D341Med (cell line): ENCODE measurements around the gene LGALSL.

Experiments
- DNase-seq: peaks from one replicate; pipeline ENCODE4 v3.0.0; 2012; ENCODE audit warnings: low spot score

Gene LGALSL

GRCh38 chr2:64453770-64454385 is at the start of gene LGALSL:
Gene LGALSL (plus strand): TSS chr2:64454162. CDS start chr2:64454546, 384 bp downstream.
- DNase-seq = no peak

- DNase-seq = peak; percentile 1
Measured at GRCh38 chr2:64404743-64405142, 49.2 kb upstream of the LGALSL start.

DNA sequence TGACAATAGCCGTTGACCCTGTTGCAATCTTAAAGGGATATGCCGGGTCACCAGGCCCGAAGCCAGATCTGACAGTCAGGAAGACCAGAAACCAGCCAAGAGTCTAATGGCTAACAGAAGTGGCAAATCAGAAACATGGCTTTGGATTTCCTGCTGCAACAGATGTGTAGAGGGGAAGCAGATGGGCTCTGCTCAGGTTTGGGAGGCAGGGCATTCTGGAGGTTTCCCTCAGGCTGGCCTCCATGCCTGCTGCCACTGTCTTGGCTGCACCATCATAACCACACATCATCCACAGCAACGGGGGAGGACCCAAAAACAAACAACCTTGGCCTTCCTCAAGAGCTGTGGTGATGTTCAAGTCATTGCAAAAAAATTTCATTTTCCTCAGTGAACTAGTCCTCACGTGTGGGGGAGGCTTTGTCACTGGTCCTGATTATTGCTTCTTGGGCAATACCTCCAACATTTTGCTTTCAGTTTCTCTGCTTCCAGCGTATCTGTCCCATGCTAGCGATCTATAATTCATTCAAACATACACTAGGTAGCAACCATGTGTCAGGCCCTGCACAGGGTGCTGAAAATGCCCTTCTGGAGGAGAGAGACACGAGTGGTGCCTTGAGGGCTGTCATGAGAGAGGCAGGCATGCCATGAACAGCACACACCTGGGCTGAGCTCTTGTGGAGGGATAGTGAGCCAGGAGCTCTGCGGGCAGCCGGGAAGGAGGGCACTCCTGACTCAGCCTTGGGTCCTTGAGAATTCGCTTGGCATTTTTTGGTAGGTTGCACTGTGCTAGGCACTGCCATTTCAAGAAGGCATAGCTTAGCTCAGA is 48.2 kb upstream of the LGALSL start:
- peak; percentile 8 for DNase-seq

GRCh38 chr2:64406407-64406774 is 47.6 kb upstream of the LGALSL start:
- DNase-seq = no peak

DNA sequence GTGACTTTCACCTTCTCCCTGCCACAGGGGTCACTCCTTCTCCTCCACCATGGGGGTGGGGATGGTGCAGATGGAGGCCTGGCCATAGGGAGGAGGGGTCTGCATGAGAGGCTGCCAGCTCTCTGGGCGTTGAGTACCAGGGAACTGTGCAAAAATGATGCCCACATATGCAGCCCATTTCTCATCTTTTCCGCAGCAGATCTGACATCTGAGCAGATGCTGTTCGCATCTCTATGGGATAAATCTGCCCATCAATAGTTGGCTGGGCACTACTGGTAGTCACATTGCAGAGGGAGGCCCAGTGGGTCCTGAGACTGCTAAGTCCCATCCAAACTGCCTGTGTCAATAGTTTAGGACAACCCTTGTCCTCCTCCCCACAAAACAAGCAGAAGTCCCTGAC is 45.9 kb upstream of the LGALSL start:
- DNase-seq = no peak

GRCh38 chr2:64410671-64411070 is 43.3 kb upstream of the LGALSL start:
- DNase-seq = no peak

- no peak for DNase-seq
Measured at GRCh38 chr2:64412671-64413070, 41.3 kb upstream of the LGALSL start.

DNA sequence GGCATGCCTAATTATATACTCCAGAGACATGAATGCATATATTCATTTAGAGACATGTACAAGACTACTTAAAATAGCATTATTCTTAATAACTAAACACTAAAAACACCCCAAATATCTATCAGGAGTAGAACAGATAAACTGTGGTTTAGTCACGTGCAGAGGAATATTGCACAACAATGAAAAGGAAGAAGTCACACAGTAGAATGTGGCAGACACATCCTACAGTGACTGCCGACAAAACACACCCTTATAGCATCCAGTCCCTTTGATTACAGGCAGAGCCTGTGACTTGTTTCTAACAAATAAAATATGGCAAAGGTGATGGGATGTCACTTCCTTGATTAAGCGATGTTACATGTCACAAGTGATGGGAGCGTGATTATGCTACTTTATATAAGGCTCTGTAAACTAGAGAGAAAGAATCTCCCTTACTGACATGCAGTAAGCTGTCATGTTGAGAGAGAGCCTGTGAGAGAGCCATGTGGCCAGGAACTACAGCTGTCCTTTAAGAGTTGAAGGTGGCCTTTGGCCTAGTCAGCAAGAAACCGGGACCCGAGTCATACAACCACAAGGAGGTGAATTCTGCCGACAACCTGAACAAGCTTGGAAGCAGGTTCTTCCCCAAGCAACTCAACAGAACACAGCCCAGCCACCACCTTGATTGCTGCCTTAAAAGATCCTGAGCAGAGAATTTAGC is 39.1 kb upstream of the LGALSL start:
- no peak for DNase-seq

GRCh38 chr2:64417624-64418023 is 36.3 kb upstream of the LGALSL start:
- DNase-seq = no peak

GRCh38 chr2:64419596-64420165 is 34.3 kb upstream of the LGALSL start:
- DNase-seq = no peak

GRCh38 chr2:64420677-64421076 is 33.3 kb upstream of the LGALSL start:
- DNase-seq = no peak

DNA sequence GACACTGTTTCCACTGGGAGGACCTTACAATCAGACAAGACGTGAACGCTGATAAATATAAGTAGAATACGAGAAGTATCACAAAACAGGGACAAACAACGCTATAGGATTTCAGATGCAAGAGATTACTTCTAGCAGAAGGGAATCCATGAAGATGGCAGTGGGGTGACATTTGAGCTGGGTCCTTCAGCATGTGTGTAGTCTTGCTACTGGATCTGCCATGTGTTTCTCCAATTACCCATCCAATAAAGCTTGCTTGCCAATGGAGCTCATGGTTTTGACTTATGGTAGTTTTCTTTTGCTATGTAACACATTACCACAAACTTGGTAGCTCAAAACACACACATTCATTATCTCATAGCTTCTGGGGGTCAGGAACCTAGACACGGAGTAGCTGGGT is 32.8 kb upstream of the LGALSL start:
- no peak for DNase-seq

- no peak for DNase-seq
Measured at GRCh38 chr2:64422466-64422865, 31.5 kb upstream of the LGALSL start.

DNA sequence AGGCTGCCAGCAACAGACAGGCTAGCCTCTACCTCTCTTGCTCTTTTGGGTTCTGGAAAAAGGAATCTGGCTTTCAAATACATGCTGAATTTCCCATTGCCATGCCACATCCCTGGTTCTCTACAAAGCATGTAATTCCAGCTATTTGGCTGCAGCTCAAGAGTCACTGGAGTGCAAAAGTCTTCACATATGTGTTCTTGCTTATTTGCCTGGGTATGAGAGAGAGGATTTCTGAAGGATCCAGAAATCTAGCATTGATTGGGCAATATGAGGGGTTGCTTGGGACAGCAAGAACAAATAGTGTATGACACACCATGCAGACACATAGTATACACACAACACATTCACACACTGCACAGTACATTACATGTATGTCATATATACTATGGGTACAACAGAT is 30.7 kb upstream of the LGALSL start:
- DNase-seq = no peak

DNA sequence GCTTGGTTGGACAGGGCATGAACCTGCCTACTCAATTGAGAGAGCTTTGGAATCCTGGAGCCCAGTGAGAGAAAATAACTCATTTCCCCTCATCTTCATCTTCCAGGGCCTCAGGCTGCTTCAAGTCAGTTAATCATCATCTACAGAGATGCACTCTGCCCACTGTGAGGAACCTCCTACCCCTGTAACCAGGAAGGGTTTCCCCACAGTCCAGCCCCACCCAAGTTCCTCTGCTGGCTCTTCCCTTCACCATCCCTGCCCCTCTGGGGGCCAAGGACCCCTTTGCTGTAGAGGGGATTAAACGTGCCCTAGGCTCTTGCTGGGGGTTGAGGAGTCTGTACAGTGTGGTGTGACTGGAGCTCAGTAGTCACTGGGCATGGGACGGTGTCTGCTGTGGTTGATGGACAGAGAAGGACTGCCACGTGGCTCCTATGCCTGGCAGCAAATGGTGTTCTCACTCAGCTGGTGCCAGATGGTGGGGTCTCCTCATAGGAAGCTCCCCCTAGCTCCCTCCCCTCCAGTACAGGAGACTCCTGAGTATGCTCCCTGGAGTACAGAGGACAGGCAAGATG is 29.5 kb upstream of the LGALSL start:
- DNase-seq = no peak

DNA sequence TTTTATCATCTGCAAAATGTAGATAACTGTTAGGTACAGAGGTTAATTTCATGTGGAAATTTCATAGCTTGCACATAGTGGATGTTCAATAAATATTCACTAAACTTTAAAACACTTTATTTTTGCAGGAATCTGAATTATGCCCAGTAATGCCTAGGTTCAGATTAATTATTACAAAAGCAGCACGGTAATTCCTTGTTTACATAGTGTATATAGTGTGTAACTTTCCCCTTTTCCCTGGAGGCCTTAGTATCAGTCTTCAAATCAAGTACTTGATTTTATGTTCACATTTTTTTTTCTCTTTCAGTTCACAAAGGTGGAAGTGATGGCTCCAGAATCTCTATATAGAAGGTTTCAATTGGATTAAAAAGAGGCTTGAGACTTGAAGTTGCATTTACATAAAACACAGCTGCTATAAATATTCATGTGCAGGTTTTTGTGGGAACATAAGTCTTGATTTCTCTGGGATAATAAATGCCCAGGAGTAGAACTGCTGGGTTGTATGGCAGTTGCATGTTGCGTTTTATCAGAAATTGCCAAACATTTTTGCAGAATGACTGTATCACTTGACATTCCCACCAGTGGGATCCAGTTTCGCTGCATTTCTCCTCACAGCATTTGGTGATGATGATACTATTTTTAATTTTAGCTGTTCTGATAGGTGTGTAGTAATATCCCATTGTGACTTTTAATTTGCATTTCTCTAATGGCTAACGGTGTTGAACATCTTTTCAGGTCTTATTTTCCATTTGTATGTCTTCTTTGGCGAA is 27.6 kb upstream of the LGALSL start:
- DNase-seq = no peak

- no peak for DNase-seq
Measured at GRCh38 chr2:64434039-64434657, 19.8 kb upstream of the LGALSL start.

- DNase-seq = no peak
Measured at GRCh38 chr2:64437883-64438282, 16.1 kb upstream of the LGALSL start.

DNA sequence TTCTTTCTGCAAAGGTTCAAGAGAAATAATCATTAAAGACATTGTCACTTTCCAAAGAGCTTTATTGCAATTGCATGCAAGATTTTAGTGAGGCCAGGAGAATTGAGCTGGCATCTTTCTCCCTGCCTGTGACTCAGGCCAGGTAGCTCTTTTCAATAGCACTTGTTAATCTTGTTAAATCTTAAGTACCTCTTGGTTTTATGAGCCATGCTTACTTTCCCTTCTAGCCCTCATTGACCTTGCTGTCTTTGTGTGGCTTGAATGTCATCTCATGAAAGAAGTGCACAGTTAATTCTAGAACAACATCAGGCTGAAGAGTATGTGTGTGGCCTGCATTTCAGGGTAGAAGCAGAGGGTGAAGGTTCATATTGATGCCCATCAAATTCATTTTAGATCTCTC is 14.8 kb upstream of the LGALSL start:
- no peak for DNase-seq

DNA sequence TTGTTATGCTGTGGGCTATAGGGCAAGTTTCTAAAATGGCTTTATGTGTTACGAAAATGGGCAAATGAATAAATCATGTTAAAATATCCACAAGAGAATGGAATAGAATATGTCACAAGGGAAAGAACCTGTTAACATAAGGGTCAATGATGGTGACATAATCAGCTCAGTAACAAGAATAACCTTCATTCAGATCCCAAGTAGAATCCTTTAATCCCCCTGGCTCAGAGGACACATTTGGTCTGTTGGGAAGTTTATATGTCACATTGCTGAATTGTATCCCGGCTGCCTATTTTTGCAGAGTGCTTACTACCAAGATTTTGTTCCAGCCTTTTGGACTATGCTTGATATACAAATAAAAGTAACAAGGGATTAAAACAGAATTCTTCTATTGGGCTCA is 13.1 kb upstream of the LGALSL start:
- no peak for DNase-seq

DNA sequence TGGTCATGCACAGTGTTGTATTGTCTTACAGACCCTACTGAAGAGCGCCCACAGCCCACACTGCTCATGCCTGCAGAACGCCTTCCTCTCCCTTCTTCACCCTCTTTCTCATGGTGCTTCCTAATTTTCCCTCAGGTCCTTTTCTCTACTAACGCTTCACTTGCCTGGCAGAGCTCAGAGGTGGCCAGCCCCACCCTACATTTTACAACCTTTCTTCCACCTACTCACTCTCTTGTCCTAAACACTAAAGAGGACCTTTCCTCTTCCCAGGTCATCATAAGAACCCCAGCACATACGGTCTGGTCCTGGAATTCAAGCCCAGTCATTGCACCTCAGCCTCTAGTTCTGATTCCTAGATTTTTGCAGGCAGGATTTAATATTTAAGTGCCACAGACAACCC is 11.7 kb upstream of the LGALSL start:
- no peak for DNase-seq
